ENCODE data around the gene KRT82.

DNA sequence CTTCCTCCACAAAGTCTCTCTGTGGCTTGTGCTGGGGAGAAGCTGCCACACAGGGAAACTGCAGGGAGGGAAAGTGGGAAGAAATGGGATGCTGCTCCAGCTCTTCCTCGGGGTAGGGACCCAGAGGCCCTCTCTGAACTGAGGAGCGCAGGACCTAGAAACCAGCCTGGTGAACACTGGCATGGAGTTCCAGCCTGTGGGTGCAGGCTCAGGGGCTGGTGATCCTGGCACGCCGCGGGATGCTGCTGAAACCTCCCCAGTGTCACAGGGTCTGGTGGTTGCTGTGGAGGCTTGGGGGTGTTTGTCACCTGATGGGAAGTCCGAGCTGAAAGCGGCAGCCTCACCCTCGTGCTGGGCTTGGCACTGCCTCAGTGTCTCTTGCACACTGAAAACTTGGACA is 33.3 kb upstream of the KRT82 start:
- TF ChIP-seq POLR2A (IDR thresholded peaks at IDR 0.05), result no peak
- TF ChIP-seq, protein P1, sequence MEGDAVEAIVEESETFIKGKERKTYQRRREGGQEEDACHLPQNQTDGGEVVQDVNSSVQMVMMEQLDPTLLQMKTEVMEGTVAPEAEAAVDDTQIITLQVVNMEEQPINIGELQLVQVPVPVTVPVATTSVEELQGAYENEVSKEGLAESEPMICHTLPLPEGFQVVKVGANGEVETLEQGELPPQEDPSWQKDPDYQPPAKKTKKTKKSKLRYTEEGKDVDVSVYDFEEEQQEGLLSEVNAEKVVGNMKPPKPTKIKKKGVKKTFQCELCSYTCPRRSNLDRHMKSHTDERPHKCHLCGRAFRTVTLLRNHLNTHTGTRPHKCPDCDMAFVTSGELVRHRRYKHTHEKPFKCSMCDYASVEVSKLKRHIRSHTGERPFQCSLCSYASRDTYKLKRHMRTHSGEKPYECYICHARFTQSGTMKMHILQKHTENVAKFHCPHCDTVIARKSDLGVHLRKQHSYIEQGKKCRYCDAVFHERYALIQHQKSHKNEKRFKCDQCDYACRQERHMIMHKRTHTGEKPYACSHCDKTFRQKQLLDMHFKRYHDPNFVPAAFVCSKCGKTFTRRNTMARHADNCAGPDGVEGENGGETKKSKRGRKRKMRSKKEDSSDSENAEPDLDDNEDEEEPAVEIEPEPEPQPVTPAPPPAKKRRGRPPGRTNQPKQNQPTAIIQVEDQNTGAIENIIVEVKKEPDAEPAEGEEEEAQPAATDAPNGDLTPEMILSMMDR (IDR thresholded peaks at IDR 0.05), result no peak
